ENCODE results near the gene CSH2. TPM values are rescaled to one million over a fixed set of nuclear protein-coding genes. Genes with fewer than 3 reads are reported as not detected.
"Not testable (repeated sequence)": the region's sequence is repeated elsewhere in the genome, so short reads cannot be mapped to it uniquely, and the experiment has no call there.

Gene CSH2
- total RNA-seq, 1 donor from 2014 or later = not detected

DNA sequence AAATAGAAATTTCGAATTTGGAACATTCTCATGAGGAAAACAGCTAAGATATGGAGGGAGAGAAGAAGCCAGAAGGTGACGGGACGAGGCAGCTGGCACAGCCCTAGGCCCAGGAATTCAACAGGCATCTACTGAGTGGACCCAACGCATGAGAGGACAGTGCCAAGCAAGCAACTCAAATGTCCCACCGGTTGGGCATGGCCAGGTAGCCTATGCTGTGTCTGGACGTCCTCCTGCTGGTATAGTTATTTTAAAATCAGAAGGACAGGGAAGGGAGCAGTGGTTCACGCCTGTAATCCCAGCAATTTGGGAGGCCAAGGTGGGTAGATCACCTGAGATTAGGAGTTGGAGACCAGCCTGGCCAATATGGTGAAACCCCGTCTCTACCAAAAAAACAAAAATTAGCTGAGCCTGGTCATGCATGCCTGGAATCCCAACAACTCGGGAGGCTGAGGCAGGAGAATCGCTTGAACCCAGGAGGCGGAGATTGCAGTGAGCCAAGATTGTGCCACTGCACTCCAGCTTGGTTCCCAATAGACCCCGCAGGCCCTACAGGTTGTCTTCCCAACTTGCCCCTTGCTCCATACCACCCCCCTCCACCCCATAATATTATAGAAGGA lies 43.2 kb upstream of the CSH2 start:
- Mint-ChIP-seq H3K4me3 (ENCODE audit: low read depth) (no peak overlapping the region), H3K36me3 (ENCODE audit: insufficient read depth) (no peaks in the 10 kb centered on the region), H3K9me3 (ENCODE audit: low read depth) (no peaks in the 10 kb centered on the region), H3K27me3 (peaks cover 40% of the 10 kb centered on the region), H3K4me1 (ENCODE audit: low read depth) (no peaks in the 10 kb centered on the region), H3K27ac (no peak overlapping the region)
- TF ChIP-seq, protein P1, sequence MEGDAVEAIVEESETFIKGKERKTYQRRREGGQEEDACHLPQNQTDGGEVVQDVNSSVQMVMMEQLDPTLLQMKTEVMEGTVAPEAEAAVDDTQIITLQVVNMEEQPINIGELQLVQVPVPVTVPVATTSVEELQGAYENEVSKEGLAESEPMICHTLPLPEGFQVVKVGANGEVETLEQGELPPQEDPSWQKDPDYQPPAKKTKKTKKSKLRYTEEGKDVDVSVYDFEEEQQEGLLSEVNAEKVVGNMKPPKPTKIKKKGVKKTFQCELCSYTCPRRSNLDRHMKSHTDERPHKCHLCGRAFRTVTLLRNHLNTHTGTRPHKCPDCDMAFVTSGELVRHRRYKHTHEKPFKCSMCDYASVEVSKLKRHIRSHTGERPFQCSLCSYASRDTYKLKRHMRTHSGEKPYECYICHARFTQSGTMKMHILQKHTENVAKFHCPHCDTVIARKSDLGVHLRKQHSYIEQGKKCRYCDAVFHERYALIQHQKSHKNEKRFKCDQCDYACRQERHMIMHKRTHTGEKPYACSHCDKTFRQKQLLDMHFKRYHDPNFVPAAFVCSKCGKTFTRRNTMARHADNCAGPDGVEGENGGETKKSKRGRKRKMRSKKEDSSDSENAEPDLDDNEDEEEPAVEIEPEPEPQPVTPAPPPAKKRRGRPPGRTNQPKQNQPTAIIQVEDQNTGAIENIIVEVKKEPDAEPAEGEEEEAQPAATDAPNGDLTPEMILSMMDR (IDR thresholded peaks at IDR 0.05; ENCODE audit: unreplicated experiment) = no peak
- no peak for DNase-seq (ENCODE audit: low spot score, unreplicated experiment)

- peaks cover 46% of the 10 kb centered on the region for H3K27me3 Mint-ChIP-seq
- H3K27ac Mint-ChIP-seq; H3K4me3 Mint-ChIP-seq (ENCODE audit: low read depth); H3K9me3 Mint-ChIP-seq (ENCODE audit: low read depth); H3K4me1 Mint-ChIP-seq (ENCODE audit: low read depth); DNase-seq (ENCODE audit: low spot score, unreplicated experiment); H3K36me3 Mint-ChIP-seq (ENCODE audit: insufficient read depth): not testable (repeated sequence)
These were observed 42.3 kb upstream of the CSH2 start for GRCh38 chr17:63915753-63916152.

- Mint-ChIP-seq H3K27me3 (peaks cover 53% of the 10 kb centered on the region), H3K9me3 (ENCODE audit: low read depth) (no peaks in the 10 kb centered on the region), H3K36me3 (ENCODE audit: insufficient read depth) (no peaks in the 10 kb centered on the region), H3K27ac (no peak overlapping the region), H3K4me1 (ENCODE audit: low read depth) (no peaks in the 10 kb centered on the region), H3K4me3 (ENCODE audit: low read depth) (no peak overlapping the region)
- TF ChIP-seq, protein P1 (IDR thresholded peaks at IDR 0.05; ENCODE audit: unreplicated experiment) = no peak
- no peak for DNase-seq (ENCODE audit: low spot score, unreplicated experiment)
These were observed 41.0 kb upstream of the CSH2 start for GRCh38 chr17:63914471-63914870.

DNA sequence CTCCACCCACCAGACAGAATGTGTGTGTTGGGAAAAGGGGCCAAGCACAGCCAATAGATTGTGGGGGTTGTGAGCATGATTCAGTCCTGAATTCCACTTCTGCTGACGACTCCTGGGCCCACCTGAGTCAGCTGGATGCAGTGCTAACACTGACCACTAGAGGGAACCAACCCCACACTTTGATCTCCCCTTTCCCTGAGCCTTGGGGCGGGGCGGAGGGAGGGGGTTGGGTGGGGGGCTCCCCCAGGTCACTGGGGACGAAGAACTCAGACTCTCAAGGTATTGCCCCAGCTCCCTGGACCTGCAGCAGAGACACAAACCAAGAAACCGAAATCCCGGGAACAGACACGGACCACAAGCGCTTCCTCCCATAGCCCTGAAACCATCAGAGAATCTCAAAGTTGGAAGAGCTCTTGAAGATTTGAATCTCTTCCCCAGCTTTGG lies 38.2 kb upstream of the CSH2 start:
- Mint-ChIP-seq H3K9me3 (ENCODE audit: low read depth) (no peaks in the 10 kb centered on the region), H3K27ac (no peak overlapping the region), H3K4me1 (ENCODE audit: low read depth) (no peaks in the 10 kb centered on the region), H3K27me3 (peaks cover 56% of the 10 kb centered on the region), H3K36me3 (ENCODE audit: insufficient read depth) (no peaks in the 10 kb centered on the region), H3K4me3 (ENCODE audit: low read depth) (no peak overlapping the region)
- TF ChIP-seq, protein P1 (IDR thresholded peaks at IDR 0.05; ENCODE audit: unreplicated experiment) = peak; percentile 84
- peak; percentile 63 for DNase-seq (ENCODE audit: low spot score, unreplicated experiment)

GRCh38 chr17:63911041-63911635 lies 37.7 kb upstream of the CSH2 start, which contains the start of gene CSHL1:
Gene CSHL1, minus strand, starts transcription at chr17:63911258. Its CDS starts 62 bp downstream, at chr17:63911196.
- no peaks in the 10 kb centered on the region for H3K4me1 Mint-ChIP-seq (ENCODE audit: low read depth)
- H3K4me3 Mint-ChIP-seq (ENCODE audit: low read depth) = no peak within 1 kb of the TSS
- H3K36me3 Mint-ChIP-seq (ENCODE audit: insufficient read depth) = no peaks in the 10 kb centered on the region
- DNase-seq (ENCODE audit: low spot score, unreplicated experiment) = no peak
- H3K9me3 Mint-ChIP-seq (ENCODE audit: low read depth) = no peaks in the 10 kb centered on the region
- peaks cover 51% of the 10 kb centered on the region for H3K27me3 Mint-ChIP-seq
- H3K27ac Mint-ChIP-seq = no peak within 1 kb of the TSS
- TF ChIP-seq, protein P1 (IDR thresholded peaks at IDR 0.05; ENCODE audit: unreplicated experiment) = no peak

- no peak for DNase-seq (ENCODE audit: low spot score, unreplicated experiment)
- Mint-ChIP-seq H3K9me3 (ENCODE audit: low read depth) (no peaks in the 10 kb centered on the region), H3K27ac (no peak overlapping the region), H3K36me3 (ENCODE audit: insufficient read depth) (no peaks in the 10 kb centered on the region), H3K27me3 (peaks cover 45% of the 10 kb centered on the region), H3K4me1 (ENCODE audit: low read depth) (no peaks in the 10 kb centered on the region), H3K4me3 (ENCODE audit: low read depth) (no peak overlapping the region)
- TF ChIP-seq, protein P1 (IDR thresholded peaks at IDR 0.05; ENCODE audit: unreplicated experiment) = no peak
These were observed 36.6 kb upstream of the CSH2 start for GRCh38 chr17:63910096-63910495.

DNA sequence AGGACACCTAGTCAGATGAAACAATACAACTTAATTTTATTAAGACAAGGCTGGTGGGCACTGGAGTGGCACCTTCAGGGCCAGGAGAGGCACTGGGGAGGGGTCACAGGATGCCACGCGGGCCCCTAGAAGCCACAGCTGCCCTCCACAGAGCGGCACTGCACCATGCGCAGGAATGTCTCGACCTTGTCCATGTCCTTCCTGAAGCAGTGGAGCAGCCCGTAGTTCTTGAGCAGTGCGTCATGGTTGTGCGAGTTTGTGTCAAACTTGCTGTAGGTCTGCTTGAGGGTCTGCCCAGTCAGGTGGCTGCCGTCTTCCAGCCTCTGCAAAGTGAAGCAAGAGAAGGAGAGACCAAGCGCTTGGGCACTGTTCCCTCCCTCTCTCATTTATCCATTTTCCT lies 36.1 kb upstream of the CSH2 start:
- not testable (repeated sequence) for H3K4me1 Mint-ChIP-seq (ENCODE audit: low read depth); H3K27ac Mint-ChIP-seq; H3K9me3 Mint-ChIP-seq (ENCODE audit: low read depth); DNase-seq (ENCODE audit: low spot score, unreplicated experiment); H3K36me3 Mint-ChIP-seq (ENCODE audit: insufficient read depth); H3K4me3 Mint-ChIP-seq (ENCODE audit: low read depth)
- H3K27me3 Mint-ChIP-seq = peaks cover 45% of the 10 kb centered on the region
